H1 (cell line): ENCODE data around the gene PLEKHN1. TPM values are rescaled to one million over a fixed set of nuclear protein-coding genes. Genes with fewer than 3 reads are reported as not detected.

Experiments
- BCL11A ChIP-seq, 2 experiments: IDR thresholded peaks; one replicate each; pipeline ENCODE4 v1.6.1; 2011; ENCODE audit warnings: low read depth in 2 of 2, low read length in 2 of 2, mild to moderate bottlenecking in 2 of 2
- CREB1 ChIP-seq: IDR thresholded peaks from 2 replicates; pipeline ENCODE4 v1.6.1; 2012; ENCODE audit warnings: inconsistent platforms
- GTF2F1 ChIP-seq: IDR thresholded peaks from 2 replicates; pipeline ENCODE4 v1.6.1; 2012; ENCODE audit warnings: low read depth, low read length, improper control_type of control experiment, borderline replicate concordance
- JUND ChIP-seq: IDR thresholded peaks from 2 replicates; pipeline ENCODE4 v1.6.1; 2011; ENCODE audit warnings: mild to moderate bottlenecking, improper control_type of control experiment, low read length
- KDM1A ChIP-seq: fragments of 200-600, 300-600 bp; sonication (generic); IDR thresholded peaks from 2 replicates; pipeline ENCODE4 v1.7.1; 2016; ENCODE audit warnings: mild to moderate bottlenecking, low read length, borderline replicate concordance
- PHF8 ChIP-seq: fragments of 200-600 bp; sonication (generic); conservative IDR thresholded peaks from 2 replicates; pipeline ENCODE4 v1.7.1; 2012; ENCODE audit warnings: low read depth, mild to moderate bottlenecking, inconsistent platforms, low read length, moderate library complexity
- RNF2 ChIP-seq: fragments of 200-900, 300-1000 bp; sonication (generic); IDR thresholded peaks from 2 replicates; pipeline ENCODE4 v1.7.1; 2016; ENCODE audit warnings: borderline replicate concordance, low read depth, mild to moderate bottlenecking, antibody characterized with exemption, low read length; ENCODE audit not compliant: poor library complexity, severe bottlenecking; ENCODE audit errors: missing control alignments
- SP2 ChIP-seq: IDR thresholded peaks from 2 replicates; pipeline ENCODE4 v1.6.1; 2012; ENCODE audit warnings: mild to moderate bottlenecking, low read length, inconsistent platforms
- TAF1 ChIP-seq: IDR thresholded peaks from 2 replicates; pipeline ENCODE4 v1.6.1; 2011; ENCODE audit warnings: mild to moderate bottlenecking, low read depth, low read length
- polyA plus RNA-seq, 7 experiments: library from polyadenylated mRNA; depleted of rRNA in 3 of 7; stranded (reverse) in 5 of 7; unstranded in 2 of 7; fragments of >200 nt in 5 of 7; fragments of 200-250 nt in 2 of 7; gene quantifications; 1 replicate in 5 of 7; 2 replicates in 1 of 7; 4 replicates in 1 of 7; pipeline versions ENCODE4 v1.2.1 to v1.2.3, GENCODE V29; 2011 to 2013; ENCODE audit warnings: missing spikeins in 2 of 7, mixed read lengths in 2 of 7
- total RNA-seq: library from RNA; stranded (reverse); fragmentation: NEBNext Ultra II Directional; extraction: Animal tissue kit (Norgen Biotek cat#: 25700); gene quantifications from 2 replicates; pipeline ENCODE4 v1.2.1, GENCODE V29; 2021
- TF ChIP-seq, protein P1 (sequence below): fragments of 300-600 bp; sonication (generic); IDR thresholded peaks from 2 replicates; pipeline ENCODE4 v1.7.1; 2012; ENCODE audit warnings: low read length, moderate library complexity, mild to moderate bottlenecking, inconsistent platforms; ENCODE audit not compliant: insufficient replicate concordance
- TF ChIP-seq, protein P2 (sequence below): IDR thresholded peaks from 2 replicates; pipeline ENCODE4 v1.6.1; 2012; ENCODE audit warnings: inconsistent platforms

The PLEKHN1 gene
- total and polyA plus RNA-seq, 2 of the 8 experiments (the other 6 are each of a cell fraction or from before 2014, with no cell fraction given) = 0.39 to 1.5 TPM

DNA sequence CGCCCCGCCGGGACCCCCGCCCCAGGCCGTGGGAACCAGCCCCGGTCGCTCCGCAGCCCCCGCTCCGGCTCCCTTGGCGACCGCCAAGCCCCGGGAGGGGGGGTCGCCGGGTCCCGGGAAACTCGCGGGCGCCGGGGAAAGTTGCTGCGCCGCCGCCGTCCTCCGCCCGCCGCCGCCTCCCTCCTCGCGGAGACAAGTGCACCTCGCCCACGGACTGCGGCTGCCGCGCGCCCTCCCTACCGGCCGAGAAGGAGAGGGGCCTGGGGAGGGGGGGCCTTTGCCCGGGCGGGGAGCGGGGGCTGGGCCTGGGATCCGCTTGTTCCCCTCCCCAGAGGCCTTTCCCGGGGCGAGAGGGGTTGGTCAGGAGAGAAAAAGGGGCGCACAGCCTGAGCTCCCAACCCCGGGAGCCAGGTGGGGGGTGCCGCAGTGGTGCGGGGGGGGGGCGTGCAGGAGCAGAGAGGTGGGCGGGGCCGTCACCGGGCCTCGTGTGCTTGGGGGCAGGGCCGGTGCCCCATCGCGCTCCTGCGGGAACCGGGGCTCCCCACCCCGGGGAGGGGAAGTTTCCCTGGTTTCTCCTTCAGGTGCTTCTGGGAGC lies 54.2 kb downstream of the PLEKHN1 start (continued):
- TF ChIP-seq, protein P1, sequence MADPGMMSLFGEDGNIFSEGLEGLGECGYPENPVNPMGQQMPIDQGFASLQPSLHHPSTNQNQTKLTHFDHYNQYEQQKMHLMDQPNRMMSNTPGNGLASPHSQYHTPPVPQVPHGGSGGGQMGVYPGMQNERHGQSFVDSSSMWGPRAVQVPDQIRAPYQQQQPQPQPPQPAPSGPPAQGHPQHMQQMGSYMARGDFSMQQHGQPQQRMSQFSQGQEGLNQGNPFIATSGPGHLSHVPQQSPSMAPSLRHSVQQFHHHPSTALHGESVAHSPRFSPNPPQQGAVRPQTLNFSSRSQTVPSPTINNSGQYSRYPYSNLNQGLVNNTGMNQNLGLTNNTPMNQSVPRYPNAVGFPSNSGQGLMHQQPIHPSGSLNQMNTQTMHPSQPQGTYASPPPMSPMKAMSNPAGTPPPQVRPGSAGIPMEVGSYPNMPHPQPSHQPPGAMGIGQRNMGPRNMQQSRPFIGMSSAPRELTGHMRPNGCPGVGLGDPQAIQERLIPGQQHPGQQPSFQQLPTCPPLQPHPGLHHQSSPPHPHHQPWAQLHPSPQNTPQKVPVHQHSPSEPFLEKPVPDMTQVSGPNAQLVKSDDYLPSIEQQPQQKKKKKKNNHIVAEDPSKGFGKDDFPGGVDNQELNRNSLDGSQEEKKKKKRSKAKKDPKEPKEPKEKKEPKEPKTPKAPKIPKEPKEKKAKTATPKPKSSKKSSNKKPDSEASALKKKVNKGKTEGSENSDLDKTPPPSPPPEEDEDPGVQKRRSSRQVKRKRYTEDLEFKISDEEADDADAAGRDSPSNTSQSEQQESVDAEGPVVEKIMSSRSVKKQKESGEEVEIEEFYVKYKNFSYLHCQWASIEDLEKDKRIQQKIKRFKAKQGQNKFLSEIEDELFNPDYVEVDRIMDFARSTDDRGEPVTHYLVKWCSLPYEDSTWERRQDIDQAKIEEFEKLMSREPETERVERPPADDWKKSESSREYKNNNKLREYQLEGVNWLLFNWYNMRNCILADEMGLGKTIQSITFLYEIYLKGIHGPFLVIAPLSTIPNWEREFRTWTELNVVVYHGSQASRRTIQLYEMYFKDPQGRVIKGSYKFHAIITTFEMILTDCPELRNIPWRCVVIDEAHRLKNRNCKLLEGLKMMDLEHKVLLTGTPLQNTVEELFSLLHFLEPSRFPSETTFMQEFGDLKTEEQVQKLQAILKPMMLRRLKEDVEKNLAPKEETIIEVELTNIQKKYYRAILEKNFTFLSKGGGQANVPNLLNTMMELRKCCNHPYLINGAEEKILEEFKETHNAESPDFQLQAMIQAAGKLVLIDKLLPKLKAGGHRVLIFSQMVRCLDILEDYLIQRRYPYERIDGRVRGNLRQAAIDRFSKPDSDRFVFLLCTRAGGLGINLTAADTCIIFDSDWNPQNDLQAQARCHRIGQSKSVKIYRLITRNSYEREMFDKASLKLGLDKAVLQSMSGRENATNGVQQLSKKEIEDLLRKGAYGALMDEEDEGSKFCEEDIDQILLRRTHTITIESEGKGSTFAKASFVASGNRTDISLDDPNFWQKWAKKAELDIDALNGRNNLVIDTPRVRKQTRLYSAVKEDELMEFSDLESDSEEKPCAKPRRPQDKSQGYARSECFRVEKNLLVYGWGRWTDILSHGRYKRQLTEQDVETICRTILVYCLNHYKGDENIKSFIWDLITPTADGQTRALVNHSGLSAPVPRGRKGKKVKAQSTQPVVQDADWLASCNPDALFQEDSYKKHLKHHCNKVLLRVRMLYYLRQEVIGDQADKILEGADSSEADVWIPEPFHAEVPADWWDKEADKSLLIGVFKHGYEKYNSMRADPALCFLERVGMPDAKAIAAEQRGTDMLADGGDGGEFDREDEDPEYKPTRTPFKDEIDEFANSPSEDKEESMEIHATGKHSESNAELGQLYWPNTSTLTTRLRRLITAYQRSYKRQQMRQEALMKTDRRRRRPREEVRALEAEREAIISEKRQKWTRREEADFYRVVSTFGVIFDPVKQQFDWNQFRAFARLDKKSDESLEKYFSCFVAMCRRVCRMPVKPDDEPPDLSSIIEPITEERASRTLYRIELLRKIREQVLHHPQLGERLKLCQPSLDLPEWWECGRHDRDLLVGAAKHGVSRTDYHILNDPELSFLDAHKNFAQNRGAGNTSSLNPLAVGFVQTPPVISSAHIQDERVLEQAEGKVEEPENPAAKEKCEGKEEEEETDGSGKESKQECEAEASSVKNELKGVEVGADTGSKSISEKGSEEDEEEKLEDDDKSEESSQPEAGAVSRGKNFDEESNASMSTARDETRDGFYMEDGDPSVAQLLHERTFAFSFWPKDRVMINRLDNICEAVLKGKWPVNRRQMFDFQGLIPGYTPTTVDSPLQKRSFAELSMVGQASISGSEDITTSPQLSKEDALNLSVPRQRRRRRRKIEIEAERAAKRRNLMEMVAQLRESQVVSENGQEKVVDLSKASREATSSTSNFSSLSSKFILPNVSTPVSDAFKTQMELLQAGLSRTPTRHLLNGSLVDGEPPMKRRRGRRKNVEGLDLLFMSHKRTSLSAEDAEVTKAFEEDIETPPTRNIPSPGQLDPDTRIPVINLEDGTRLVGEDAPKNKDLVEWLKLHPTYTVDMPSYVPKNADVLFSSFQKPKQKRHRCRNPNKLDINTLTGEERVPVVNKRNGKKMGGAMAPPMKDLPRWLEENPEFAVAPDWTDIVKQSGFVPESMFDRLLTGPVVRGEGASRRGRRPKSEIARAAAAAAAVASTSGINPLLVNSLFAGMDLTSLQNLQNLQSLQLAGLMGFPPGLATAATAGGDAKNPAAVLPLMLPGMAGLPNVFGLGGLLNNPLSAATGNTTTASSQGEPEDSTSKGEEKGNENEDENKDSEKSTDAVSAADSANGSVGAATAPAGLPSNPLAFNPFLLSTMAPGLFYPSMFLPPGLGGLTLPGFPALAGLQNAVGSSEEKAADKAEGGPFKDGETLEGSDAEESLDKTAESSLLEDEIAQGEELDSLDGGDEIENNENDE = no peak
- no peak for TF ChIP-seq SP2
- TF ChIP-seq, protein P2, sequence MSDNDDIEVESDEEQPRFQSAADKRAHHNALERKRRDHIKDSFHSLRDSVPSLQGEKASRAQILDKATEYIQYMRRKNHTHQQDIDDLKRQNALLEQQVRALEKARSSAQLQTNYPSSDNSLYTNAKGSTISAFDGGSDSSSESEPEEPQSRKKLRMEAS = no peak
- TF ChIP-seq CREB1 = no peak
- TF ChIP-seq GTF2F1 = no peak
- no peak for TF ChIP-seq JUND
- TF ChIP-seq PHF8 = 0 out of 2 replicates have a peak, but pooled peaks have one; percentile 2
- TF ChIP-seq BCL11A (IDR thresholded peaks at IDR 0.05; ENCODE audit: low read depth in 2 of 2, low read length in 2 of 2) = no peak
- peak; percentile 16; the same call in 1 of the 2 replicates for TF ChIP-seq KDM1A
- TF ChIP-seq TAF1 = 0 out of 2 replicates have a peak, but pooled peaks have one; percentile 6
- no peak for TF ChIP-seq RNF2
